ENCODE data around the gene GPR107.

The GPR107 gene

GRCh38 chr9:130174025-130174424 lies 120.3 kb downstream of the GPR107 start:
- in situ Hi-C loops (cut with MboI; ENCODE audit: low sequenced_read_pairs, unreplicated experiment), result no loop called here
- no peak for TF ChIP-seq CTCF (IDR thresholded peaks at IDR 0.05; ENCODE audit: borderline replicate concordance, control extremely low read depth, extremely low read depth, insufficient read depth, missing control alignments)
- DNase-seq (ENCODE audit: low spot score), result no peak

- TF ChIP-seq CTCF (IDR thresholded peaks at IDR 0.05; ENCODE audit: borderline replicate concordance, control extremely low read depth, extremely low read depth, insufficient read depth, missing control alignments), result no peak
- no peak for DNase-seq (ENCODE audit: low spot score)
- in situ Hi-C loops (cut with MboI; ENCODE audit: low sequenced_read_pairs, unreplicated experiment), result no loop called here
Measured at GRCh38 chr9:130174920-130175321, 121.2 kb downstream of the GPR107 start.

- no peak for DNase-seq (ENCODE audit: low spot score)
- in situ Hi-C loops (cut with MboI; ENCODE audit: low sequenced_read_pairs, unreplicated experiment), result no loop called here
- TF ChIP-seq CTCF (IDR thresholded peaks at IDR 0.05; ENCODE audit: borderline replicate concordance, control extremely low read depth, extremely low read depth, insufficient read depth, missing control alignments), result no peak
Measured at GRCh38 chr9:130175355-130175754, 121.6 kb downstream of the GPR107 start.

- DNase-seq (ENCODE audit: low spot score), result no peak
- TF ChIP-seq CTCF (IDR thresholded peaks at IDR 0.05; ENCODE audit: borderline replicate concordance, control extremely low read depth, extremely low read depth, insufficient read depth, missing control alignments), result no peak
- in situ Hi-C loops (cut with MboI; ENCODE audit: low sequenced_read_pairs, unreplicated experiment), result no loop called here
Measured at GRCh38 chr9:130176760-130177159, 123.1 kb downstream of the GPR107 start.

- in situ Hi-C loops (cut with MboI; ENCODE audit: low sequenced_read_pairs, unreplicated experiment), result no loop called here
- TF ChIP-seq CTCF (IDR thresholded peaks at IDR 0.05; ENCODE audit: borderline replicate concordance, control extremely low read depth, extremely low read depth, insufficient read depth, missing control alignments), result no peak
- no peak for DNase-seq (ENCODE audit: low spot score)
Measured at GRCh38 chr9:130177898-130178805, 124.4 kb downstream of the GPR107 start.

GRCh38 chr9:130179331-130179907 lies 125.7 kb downstream of the GPR107 start:
- DNase-seq (ENCODE audit: low spot score), result no peak
- in situ Hi-C loops (cut with MboI; ENCODE audit: low sequenced_read_pairs, unreplicated experiment), result no loop called here
- no peak for TF ChIP-seq CTCF (IDR thresholded peaks at IDR 0.05; ENCODE audit: borderline replicate concordance, control extremely low read depth, extremely low read depth, insufficient read depth, missing control alignments)

All from GM13976 (cell line).